Activated CD4-positive, alpha-beta T cell treated with anti-CD3 and anti-CD28 coated beads, Interleukin-2, amount 50 U/mL, for 16 hours (primary cell): ENCODE measurements around the gene DENND1C.

Experiments
- DNase-seq: peaks from one replicate; pipeline ENCODE4 v3.0.0-alpha.2; 2020

Gene DENND1C

DNA sequence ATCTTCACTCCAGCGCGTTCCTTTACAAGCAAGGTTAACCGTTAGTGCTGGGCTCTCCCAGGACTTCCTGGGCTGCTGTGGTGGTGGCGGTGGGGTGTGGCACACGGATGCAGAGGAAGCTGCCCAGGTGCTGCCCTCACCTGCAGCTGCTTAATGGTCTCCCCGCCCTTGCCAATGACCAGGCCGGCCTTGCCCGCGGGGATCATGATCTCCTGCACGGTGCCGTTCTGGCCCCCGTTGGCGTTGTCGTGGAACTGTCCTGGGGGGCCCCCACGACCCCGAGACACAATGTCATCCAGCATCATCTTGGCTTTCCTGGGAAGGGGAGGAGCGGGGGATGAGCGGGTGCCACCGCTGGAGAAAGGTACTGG lies 63.0 kb downstream of the DENND1C start:
- DNase-seq = no peak

DNA sequence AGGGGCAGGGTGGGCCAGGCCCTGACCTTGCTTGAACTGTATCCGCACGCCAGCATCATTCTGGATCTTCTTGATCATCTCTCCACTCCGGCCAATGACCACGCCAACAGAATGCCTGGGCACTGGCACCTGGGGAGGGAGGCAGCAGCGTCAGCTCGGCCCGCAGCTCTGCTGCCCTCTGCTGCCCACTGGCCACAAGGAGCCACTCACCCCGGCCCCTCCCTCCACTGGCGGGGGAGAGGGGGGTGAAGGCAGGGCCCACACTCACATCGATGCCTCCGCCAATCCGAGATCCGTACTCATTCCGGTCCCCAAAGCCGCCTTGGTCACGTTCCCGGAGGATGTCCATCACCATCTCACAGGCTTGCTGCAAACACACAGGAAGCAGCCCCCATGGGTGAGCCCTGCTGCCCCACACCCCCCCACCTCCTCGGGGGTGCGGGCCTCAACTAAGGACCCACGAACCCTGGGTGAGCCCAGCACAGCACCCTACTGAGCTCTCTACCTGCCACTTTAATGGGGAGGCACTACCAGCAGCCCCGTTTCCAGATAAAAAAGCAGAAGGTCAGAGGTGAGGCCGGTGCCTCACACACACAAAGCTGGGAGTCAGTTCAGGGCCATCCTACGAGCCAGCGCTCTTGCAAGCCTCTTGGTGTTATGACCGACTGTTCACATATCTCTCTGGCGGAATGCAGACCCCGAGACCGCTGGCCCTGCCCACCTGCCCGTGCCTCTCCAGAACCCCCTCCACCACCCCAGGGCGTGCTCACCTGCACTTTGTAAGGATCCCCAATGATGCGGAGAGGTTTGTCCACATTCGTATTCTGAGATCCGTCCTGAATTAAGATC lies 63.6 kb downstream of the DENND1C start:
- no peak for DNase-seq
